ENCODE results near the gene CCDC92B.

The CCDC92B gene

DNA sequence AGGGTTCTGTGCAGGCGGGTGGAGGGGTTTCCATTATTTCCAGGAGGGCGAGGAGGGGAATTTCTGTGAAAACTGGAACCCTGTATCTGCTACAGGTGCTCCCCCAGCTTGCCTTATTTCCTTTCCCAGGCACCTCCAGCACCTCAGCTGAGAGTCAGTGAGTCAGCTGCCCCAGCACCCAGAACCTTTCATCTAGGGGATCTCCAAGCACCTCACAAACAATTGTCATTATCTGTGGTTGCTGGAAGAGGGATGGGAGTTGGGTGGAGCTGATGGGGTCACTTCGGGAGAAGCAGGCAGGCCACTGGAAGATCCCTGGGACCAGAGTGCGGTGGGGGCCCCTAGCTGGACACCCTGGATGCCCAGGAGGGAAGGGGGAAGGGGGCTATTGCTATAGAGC is 27.8 kb downstream of the CCDC92B start:
- DNase-seq (ENCODE audit: low spot score), result no peak

DNA sequence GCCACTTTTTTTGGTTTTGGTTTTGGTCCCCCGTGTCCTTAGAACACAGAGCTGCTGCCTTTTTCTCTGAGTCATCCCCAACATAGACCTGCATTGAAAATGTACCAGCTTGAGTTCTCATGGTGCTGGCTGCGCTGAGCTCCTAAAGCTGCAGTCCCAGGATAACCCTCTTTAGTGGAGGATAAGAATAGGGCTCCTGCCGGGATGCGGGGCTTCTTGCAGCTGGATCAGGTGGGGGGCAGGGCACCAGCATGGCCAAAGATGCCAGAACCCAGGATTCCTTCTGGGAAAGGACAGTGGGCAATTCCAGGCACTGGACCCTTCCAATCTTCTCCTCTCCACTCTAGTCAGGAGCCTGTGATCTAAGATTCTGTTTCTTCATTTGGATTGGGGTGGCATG is 29.6 kb downstream of the CCDC92B start:
- DNase-seq (ENCODE audit: low spot score), result no peak

DNA sequence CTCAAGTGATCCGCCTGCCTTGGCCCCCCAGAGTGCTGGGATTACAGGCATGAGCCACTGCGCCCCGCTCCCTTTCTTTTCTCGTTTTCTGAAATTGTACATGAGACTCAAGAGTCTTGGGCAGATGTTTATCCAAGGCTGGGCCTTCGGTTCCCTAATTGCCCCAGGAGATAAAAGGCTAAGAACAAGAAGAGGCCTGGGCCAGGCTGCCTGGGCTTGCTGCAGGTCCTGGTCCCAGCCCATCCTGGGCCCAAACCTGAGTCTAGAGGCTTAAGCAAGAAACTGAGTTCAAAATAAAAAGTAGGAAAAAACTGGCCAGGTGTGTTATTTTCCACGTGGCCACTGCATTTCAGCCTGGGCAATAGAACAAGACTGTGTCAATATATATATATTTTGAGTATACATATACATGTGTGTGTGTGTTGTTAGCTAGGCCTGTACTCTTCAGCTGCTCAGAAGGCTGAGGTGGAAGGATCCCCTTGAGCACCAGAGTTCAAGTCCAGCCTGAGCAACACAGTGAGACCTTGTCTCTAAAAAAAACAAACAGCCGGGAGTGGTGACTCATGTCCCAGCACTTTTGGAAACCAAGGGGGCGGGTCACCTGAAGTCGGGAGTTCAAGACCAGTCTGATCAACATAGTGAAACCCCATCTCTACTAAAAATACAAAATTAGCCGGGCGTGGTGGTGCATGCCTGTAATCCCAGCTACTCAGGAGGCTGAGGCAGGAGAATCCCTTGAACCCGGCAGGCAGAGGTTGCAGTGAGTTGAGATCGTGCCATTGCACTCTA is 31.1 kb downstream of the CCDC92B start:
- DNase-seq (ENCODE audit: low spot score), result no peak

DNA sequence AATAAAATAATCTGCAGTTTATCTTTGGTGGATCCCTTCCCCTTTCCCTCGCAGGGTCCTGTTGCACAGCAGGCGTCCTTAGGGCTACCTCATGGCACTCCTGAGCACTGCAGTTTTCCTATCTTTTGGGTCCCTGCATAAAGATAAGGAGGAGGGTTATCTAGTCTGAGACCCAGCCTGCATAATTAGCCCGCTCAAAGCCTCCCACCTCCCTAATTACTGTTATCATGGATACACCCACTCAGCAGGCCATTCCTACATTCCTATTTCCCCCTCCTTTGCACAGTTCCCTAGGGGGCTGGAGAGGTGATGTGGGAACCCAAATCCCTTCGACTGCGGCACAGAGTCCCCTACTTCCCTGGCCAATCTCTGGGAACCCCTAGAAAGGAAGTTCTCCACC is 32.8 kb downstream of the CCDC92B start:
- no peak for DNase-seq (ENCODE audit: low spot score)

DNA sequence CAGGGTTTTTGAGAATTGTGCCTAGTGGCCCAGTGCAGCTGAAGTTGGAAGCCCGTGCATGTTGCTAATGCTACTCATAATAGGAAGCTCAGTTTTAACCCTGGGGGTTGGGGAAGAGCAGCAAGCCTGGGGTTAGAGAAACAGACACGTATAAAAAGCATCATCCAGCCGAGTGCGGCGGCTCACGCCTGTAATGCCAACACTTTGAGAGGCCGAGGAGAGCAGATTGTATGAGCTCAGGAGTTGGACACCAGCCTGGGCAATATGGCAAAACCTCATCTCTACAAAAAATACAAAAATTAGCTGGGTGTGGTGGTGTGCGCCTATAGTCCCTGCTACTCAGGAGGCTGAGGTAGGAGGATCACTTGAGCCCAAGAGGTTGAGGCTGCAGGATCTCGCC is 35.6 kb downstream of the CCDC92B start:
- DNase-seq (ENCODE audit: low spot score), result no peak

DNA sequence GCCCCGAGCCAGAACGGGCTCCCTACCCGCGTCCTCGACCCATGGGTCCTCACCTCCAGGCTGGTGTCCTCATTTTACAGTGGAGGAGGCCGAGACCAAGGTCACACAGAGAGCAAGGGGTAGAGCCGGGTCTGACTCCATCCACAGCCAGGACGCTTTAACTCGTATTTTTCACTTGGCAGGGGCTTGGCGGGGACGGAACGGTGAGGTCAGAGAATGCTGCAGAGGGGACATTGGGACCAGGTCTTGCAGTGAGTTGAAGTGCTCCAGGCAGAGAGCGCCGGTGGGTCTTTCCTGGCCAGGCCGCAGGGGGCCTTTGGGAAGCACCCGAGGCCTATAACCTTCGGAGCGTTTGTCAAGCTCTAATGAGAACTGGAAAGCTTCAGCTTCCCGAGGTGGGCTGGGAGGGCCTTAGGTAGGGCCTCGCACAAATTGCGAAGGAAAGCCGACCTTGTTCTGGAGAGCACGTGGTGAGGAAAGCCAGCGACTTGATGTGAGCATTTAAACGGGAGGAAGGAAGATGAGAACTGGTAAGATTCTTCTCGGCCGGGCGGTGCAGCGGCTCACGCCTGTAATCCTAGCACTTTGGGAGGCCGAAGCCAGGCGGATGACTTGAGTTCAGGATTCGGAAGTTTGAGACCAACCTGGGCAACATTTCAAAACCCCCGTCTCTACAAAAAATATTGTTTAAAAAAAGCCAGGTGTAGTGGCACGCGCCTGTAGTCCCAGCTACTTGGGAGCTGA is 37.0 kb downstream of the CCDC92B start:
- no peak for DNase-seq (ENCODE audit: low spot score)

DNA sequence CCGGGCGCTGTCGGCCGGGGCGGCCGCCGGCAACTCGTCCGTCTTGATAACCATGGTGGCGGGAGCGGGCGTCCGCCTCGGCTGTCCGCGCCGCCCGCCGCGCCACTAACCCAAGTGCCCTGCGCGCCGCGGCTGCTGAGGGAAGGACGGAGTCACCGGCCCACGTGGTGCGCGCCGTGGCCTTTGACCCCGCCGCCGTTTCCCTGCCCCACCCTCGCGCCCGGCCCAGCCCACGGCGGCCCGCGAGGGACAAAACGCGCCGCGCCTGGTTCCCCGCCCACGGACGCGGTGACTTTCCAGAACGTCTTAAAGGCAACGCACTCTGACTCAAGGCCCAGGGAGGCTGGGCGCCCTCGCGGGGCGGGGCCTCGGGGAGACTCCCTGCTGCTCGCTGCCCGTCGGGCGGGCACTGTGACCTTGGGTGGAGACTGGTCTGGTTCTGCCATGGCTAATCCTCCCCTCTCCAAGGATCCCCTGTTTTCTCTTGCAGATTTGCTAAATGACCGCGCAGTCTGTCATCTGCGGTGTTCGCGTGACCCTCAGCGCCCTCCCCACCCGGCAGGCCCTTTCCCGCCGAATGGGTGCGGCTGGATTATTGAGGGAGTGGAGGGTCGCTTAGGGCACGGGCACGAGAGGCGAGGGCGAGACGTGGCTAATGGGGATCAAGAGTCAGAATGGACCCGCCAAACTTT is 37.7 kb downstream of the CCDC92B start, which contains the start of gene CLUH:
Gene CLUH (minus strand): TSS at position 157 of the 692 bp plus-strand sequence. CDS start 103 bp downstream, at position 54.
- DNase-seq (ENCODE audit: low spot score), result peak; percentile 99

DNA sequence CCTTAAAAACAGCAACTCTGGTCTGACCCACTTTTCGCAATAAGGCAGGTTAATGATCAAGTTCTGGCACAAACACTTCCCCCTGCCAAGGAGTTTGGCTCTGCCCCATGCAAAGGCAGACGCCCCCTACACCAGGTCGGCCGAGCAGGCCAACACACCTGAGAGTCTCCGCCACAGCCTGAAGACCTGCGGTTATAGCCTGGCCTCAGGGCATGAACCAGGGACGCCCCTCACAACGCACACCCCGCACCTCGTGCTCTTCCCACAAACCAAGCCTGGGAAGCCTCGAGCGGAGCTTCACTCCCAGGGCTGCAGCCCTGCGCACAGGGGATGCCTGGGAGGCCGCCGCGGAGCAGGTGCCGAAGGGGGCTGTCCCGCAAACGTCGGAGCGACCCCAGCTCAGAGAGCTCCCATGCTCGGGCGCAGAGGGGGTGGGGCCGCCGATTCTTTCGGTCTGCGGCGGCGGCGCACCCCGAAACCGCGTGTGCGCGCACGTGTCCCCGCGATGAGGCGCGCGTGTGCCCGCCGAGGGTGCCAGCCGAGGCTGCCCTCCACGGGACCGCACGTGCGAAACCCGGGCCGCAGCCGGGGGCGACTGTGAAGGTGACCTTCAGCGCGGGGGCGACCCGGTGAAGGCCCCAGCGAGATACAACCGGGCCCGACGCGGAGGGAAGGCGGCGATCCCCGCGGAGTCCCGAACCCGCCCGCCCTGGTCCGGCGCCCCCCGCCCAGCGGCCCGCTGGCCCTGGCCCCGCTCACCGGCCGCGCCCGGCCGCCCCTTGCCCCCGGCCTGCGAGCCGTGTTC is 38.4 kb downstream of the CCDC92B start:
- peak; percentile 59 for DNase-seq (ENCODE audit: low spot score)

DNA sequence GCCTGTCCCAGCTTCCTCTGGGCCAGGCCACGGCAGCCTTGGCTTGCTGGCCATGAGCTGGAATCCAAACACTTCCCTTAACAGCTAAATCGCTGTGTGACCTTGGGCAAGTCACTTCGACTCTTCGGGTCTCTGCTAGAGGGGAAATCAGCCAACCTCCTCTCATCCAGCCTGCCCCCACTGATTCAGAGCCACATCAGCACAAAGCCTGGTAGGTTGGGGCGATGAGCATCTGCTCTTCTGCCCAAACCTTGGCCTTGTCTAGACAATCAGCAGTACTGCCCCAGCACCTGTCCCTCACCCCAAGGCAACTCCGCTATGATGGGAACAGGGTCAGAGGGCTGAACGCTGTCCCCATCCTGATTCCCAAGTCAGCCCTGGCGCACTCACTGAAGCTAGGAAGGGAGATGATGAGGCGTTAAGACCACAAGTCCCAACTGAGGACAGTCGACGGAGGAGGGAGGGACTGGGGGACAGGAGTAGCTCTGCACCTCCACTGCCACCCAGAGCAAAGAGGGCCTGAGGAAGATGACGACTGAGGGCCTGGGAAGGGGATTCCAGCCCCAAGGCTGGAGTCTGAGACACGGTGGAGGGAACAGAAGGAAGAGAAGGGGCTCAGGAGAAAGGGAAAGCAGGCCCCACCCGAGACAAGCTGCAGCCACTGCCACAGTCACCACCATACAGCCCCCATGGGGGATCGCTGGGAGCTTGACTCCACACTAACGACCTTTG is 39.2 kb downstream of the CCDC92B start:
- DNase-seq (ENCODE audit: low spot score), result no peak

DNA sequence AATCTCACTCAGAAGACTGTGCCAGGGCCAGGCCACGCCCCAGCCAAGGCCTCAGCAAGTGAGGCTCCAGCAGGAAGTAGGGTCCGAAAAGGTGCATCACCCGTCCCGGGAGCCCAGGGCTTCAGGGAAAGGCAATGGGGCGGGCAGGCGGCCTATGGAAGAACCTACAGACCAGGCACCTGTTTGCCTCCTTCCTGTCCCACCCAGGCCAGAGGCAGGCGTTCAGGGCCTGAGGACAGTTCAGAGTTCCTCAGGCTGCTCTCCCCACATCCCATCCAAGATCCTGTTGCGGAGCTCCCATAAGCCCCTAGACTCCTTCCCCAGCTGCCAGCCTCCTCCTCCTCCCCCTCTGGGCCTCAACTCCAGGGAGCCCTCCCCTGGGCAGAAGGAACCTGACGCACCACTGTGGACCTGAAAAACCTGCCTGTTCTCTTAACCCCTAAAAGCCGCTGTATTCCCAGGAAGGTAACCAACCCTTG is 40.2 kb downstream of the CCDC92B start:
- no peak for DNase-seq (ENCODE audit: low spot score)

DNA sequence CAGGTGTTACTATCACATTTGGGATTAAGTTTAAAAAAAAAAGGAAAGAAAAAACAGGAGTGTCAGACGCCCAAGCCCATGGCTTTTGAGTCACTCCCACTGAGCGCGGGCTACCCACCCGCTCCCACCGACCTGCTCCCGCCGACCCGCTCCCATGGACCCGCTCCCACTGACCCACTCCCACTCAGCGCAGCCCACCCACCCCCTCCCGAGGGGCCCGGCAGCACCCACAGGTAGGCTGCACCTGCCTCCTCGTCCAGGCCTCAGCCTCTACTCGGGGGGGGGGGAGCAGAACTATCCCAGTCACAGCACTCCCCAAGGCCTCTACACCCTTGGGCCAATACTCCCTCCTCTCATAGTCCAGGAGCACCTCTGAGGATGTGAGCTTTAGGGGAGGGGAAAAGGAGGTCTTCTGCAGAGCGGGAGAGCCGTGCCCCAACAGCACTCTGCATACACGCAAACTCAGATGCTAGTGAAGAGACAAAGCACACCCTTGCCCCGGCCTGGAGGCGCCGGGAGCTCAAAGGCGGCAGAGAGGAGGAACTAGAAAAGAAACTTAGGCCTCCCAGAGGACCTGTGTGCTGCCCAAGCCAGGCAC is 40.8 kb downstream of the CCDC92B start:
- DNase-seq (ENCODE audit: low spot score), result no peak

DNA sequence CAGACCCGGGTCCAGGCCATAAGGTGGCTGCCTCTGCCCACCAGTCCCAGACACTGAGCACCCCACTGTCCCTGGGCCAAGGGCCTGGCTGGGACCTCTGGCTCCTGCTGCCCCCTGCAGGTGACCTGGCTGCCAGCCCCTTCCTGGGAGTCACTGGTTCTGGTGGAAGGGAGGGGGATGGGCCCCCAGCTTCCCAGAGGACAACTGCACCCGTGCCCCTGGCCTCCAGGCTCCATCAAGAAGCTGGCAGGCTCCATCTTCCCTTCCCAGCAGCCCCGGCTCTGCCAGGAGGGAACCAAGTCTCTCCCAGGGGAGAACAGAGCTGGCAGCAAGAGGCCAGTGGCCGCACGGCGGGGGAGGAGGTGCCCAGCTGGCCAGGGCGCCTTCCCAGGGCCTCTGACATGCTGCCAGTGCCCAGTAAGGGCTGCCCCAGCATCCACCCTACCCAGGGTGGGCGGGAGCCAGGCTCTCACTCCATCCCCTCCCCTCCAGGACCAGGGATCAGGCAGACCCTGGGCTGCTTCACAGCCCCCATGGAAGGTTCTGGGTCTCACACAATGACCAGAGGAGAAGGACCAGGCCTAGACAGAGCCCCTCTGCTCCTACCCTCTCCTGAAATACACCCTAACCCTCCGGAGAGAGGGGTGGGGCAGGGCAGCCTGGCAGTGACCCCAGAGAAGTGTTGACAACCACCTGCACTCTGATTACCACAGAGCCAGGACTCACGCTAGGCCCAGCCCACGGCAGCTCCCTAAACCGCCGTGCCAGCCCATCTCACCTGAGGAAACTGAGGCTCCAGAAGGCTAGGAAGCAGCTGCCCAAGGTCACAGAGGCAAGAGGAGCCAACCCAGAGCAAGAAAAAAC is 41.5 kb downstream of the CCDC92B start:
- peak; percentile 60 for DNase-seq (ENCODE audit: low spot score)

DNA sequence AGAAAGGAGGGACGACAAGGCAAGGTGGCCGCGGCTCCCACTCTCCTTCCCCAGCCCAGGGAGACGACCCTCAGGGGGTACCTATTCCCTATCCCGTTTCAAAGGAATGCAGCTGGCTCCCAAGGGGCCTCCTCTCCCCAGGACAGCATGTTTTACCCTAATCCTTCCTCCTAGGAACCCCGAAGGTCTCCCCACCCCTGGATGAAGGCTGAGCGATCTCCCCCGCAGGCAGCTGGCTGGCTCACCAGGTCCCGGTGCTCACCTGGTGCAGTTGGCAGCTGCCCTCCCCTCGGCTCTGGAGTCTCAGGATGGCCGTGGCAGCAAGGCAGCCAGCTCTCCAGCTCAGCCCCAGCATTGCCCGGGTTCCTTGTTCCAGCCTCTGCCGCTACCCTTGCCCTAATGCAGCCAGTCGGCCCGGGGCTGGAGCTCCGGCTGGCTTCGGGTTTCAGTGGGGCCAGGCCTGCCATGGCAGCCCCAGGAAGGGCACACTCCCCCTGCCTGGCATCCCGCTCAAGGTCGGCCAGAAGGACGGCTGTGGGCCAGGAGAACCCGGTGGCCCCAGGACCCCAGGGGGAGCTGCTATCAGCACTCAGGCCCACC is 42.4 kb downstream of the CCDC92B start:
- DNase-seq (ENCODE audit: low spot score), result no peak

DNA sequence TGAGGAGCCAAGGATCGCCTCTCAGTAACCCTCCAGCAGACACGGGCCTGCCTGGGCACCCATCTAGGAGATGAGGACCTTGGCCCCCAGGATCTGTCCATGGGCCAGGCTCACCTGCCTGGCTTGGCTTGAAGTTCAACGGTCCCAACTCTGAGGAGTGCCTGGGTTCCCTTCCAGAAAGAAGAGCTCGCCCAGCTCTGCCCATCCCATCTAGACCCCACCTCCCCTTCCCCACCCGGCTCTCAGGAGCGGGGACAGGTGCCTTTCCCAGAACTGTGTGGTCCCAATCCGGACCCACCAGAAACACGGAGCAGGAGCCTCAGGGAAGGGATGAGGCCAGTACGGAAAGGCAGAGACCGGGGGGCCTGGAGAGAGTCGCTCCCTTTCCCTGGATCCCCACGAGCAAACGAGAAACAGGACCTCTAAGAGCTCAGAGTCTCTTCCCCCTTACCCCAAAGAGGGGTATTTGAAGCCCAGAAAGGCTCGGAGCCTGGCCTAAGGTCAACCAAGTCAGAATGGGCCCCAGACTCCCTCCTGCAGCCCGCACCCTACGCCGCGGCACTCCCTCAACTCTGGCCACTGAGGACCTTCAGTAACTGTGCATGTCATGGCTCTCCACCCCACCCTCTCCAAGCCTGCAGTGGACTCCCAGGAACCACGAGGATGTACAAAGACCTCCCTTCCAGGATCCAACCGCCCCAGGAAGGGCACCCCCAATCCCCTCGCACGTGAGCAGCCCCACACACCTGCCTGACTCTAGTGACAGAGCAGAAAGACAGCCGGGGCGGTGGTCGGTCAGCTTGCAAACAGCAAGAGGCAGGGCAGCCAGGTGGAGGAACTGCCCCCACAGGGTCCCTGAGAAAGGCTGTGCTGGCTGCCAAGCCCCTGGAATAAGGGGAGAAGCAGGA is 43.3 kb downstream of the CCDC92B start:
- no peak for DNase-seq (ENCODE audit: low spot score)

DNA sequence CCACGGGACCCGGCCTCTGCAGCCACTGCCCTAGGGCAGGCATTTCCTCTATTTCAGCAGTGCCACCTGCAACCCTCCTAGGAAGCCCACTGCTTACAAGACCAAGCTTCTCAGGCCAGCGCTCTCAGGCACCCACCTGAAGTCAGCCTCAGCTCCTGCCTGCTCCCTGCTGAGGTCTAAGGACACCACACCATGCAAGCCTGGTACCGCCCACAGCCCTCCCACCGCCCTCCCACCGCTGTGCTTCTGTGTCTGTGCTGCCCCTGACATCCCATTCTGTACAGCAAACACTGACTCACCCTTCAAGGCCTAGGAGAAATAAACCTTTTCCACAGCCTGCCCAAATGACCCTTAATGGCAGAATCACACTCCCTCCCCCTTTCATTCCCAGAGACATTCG is 44.2 kb downstream of the CCDC92B start:
- DNase-seq (ENCODE audit: low spot score), result peak; percentile 87

DNA sequence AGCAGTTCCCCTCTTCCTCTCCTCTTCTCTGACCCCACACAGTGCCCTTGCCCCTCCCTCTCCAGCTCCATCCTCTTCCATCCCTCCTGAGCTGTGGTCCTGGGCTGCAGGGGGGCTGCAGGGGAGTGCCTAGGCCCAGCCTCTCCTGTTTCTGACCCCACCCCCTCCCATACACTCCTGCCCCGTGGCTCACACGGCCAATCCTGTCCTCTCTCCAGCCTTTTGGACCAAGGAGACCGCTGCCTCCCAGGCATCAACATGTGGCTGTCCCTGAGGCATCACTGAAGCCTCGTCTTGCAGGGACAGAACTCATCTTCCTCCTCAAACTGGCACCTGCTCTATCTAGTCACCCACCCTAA is 44.6 kb downstream of the CCDC92B start:
- no peak for DNase-seq (ENCODE audit: low spot score)

DNA sequence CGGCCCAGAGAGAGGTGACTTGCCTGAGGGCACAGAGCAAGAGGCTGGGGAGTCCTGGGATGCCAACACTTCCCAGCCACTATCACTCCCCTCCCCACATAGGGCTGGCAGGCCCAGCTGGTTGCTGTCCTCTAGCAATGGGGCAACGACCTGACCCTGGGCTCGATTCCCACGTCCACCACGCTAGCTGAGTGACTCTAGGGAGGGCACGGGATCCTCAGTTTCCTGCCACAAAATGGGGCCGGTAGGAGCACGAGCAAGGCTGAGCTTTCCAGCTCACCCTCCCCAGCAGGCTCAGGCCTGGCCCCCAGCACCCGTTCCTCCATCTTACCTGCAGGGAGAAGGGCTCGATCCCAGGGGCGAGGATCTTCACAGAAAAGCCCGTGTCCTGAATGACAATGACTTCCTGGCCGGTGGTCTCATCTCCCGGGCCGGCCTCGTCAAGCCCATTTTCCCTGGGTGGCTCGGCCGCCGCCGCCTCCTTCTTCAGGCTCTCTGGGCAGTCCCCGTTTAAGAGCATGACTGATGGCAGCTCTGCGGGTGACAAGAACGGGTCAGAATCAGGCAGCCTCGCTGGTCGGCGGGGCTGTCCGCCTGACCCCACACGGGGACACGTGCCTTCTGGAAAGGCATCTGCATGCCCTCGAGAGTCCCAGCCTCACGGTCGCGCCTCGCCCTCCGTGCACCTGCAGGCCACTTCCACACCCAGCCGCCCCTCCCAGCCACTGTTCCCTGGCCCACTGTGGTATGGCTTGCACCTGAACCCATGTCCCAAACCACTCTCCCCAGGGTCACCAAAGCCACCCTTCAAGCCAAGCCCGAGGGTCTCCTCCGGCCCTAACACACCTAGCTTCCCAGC is 45.2 kb downstream of the CCDC92B start:
- DNase-seq (ENCODE audit: low spot score), result no peak

All from AG08396 (cell line).